ENCODE data around the gene ZNRF4. TPM values are rescaled to one million over a fixed set of nuclear protein-coding genes. Genes with fewer than 3 reads are reported as not detected.

The ZNRF4 gene
- total and polyA plus RNA-seq, 2 of the 8 experiments (the other 6 are each of a cell fraction or from before 2014, with no cell fraction given): not detected

- Histone ChIP-seq H3K36me3 (ENCODE audit: control insufficient read depth in 2 of 4, insufficient read depth in 4 of 4, low read length in 3 of 4) (no peaks in the 10 kb centered on the region), H3K9ac (replicated peaks in 1 of 4; ENCODE audit: extremely low read depth in 1 of 4, low read depth in 3 of 4, low read length in 3 of 4) (no peak overlapping the region), H2AK5ac (ENCODE audit: low read depth, low read length) (no peak overlapping the region), H3K23me2 (ENCODE audit: low read depth, low read length) (no peaks in the 10 kb centered on the region), H4K8ac (ENCODE audit: extremely low read depth, insufficient read depth, low read length) (no peak overlapping the region), H2BK5ac (ENCODE audit: low read depth, low read length) (no peak overlapping the region), H4K5ac (ENCODE audit: insufficient read length, low read depth, low read length) (no peak overlapping the region), H3K27ac (ENCODE audit: low read depth, low read length) (no peak overlapping the region), H2BK20ac (ENCODE audit: low read length) (no peak overlapping the region), H3K79me2 (ENCODE audit: control insufficient read depth in 1 of 2, insufficient read depth in 2 of 2, low read length in 2 of 2) (no peaks in the 10 kb centered on the region), H3K18ac (ENCODE audit: extremely low read depth, low read length) (no peak overlapping the region), H3K23ac (ENCODE audit: insufficient read length) (no peak overlapping the region), H2BK15ac (ENCODE audit: low read length) (no peak overlapping the region), H4K20me1 (replicated peaks in 1 of 2; ENCODE audit: control insufficient read depth in 1 of 2, insufficient read depth in 2 of 2, low read length in 2 of 2) (peaks cover 2% of the 10 kb centered on the region in 2 experiments), H3K27me3 (replicated peaks in 1 of 4; ENCODE audit: control insufficient read depth in 3 of 4, extremely low read depth in 1 of 4, insufficient read depth in 3 of 4, low read length in 3 of 4) (peaks cover 0 to 4% (median 0%) of the 10 kb centered on the region in 4 experiments; a peak in 3 of 7 replicates), H3K4me2 (ENCODE audit: insufficient read depth in 1 of 2, low read depth in 2 of 2, low read length in 2 of 2) (no peak overlapping the region), H2BK12ac (ENCODE audit: low read depth, low read length) (no peak overlapping the region), H3K4me1 (replicated peaks in 1 of 4; ENCODE audit: control insufficient read depth in 3 of 4, insufficient read depth in 4 of 4, low read length in 3 of 4) (0 out of 7 replicates have a peak, but pooled peaks cover 0 to under 1% (median 0%) of the 10 kb centered on the region in 4 experiments), H3K14ac (ENCODE audit: insufficient read length) (no peak overlapping the region), H4K91ac (replicated peaks; ENCODE audit: insufficient read length, low read length) (no peak overlapping the region), H3K4me3 (ENCODE audit: extremely low read depth in 1 of 4, insufficient read depth in 2 of 4, low read depth in 3 of 4, low read length in 4 of 4) (no peak overlapping the region), H3K4ac (replicated peaks; ENCODE audit: insufficient read length, low read depth, low read length) (no peak overlapping the region), H3K79me1 (ENCODE audit: low read depth, low read length) (no peaks in the 10 kb centered on the region), H2BK120ac (replicated peaks; ENCODE audit: low read depth, low read length) (no peak overlapping the region), H2AFZ (ENCODE audit: low read length) (no peak overlapping the region), H3K56ac (replicated peaks; ENCODE audit: insufficient read length, low read depth, low read length) (no peak overlapping the region), H3K9me3 (ENCODE audit: insufficient read depth in 2 of 2, low read depth in 1 of 2, low read length in 1 of 2) (peaks cover 3 to 11% of the 10 kb centered on the region in 2 experiments; a peak in 3 of 4 replicates)
- 80% methylated on average over 8 of the region's 8 CpGs; no CpG with 5 or more reads in 1 of the 2 experiments for WGBS, 2 experiments (ENCODE audit: extremely low coverage in 1 of 2, insufficient coverage in 1 of 2, insufficient read length in 1 of 2, insufficient replicate concordance in 2 of 2, low coverage in 1 of 2, low lambda C conversion rate in 2 of 2, missing lambda C conversion rate in 1 of 2)
- DNase-seq (ENCODE audit: low read depth in 1 of 2, low spot score in 2 of 2): no peak
- ChIA-PET CTCF (ENCODE audit: partially characterized antibody) (interaction anchor here (0.7 to 3.0 kb wide), 9 partner anchors 10 to 98 kb away, joined by 3 to 11 read pairs (median 4); no protein-coding TSS in a partner anchor), POLR2A (ENCODE audit: partially characterized antibody) (interaction anchor here (1.1 kb wide), 1 partner anchor 671 kb away, joined by 3 read pairs; no protein-coding TSS in a partner anchor)
- no peak for FAIRE-seq
- TF ChIP-seq FOSL1 (IDR thresholded peaks at IDR 0.05; ENCODE audit: insufficient read depth, low read depth, low read length): no peak
- TF ChIP-seq KDM1A (IDR thresholded peaks at IDR 0.05; ENCODE audit: borderline replicate concordance, low read length): 0 out of 2 replicates have a peak, but pooled peaks have one; percentile 11
These were observed 23.8 kb downstream of the ZNRF4 start for GRCh38 chr19:5478925-5479588.
